HG03460 (cell line): ENCODE results near the gene RCBTB1.

Experiments used
- ATAC-seq: cut with Tn5 transposase; IDR thresholded peaks from one replicate; pipeline ENCODE4 v1.9.1; 2021; ENCODE audit not compliant: unreplicated experiment

Gene RCBTB1

GRCh38 chr13:49561062-49561410 is 24.3 kb downstream of the RCBTB1 start:
- ATAC-seq = no peak

DNA sequence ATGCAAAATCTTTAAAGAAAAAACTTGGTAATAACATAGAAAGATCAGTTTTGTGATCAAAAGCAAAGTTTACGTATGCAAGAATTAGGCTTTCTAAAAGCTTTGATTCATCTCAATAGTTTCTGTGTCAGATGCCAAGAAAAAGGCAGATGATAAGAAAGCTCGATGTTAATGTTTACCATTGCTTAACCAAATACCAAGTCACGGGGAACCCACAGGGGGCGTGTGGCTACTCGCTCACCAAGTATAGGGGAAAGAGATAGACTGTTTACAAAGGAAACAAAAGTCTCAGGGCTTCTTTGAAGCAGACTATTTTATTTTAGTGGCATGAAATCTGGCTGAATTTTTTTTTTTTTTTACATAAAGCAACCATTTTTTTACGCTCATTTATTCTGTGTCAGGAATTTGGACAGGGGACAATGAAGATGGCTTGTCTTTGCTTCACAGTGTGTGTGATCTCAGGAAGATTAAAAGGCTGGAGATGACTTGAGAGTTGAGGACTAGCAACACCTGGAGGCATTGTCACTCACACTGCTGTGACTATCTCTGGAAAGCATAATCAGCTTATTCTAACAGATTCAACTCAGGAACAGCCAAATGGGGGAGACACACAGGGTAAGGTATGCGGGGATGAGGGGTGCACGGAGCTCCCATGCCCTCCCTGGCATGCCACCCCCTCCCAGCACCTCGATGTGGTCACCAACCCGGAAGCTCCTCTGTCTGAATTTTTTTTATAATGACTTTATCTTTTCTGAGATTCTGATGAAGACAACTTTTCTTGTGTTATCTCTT is 24.9 kb downstream of the RCBTB1 start:
- ATAC-seq = peak; percentile 90

DNA sequence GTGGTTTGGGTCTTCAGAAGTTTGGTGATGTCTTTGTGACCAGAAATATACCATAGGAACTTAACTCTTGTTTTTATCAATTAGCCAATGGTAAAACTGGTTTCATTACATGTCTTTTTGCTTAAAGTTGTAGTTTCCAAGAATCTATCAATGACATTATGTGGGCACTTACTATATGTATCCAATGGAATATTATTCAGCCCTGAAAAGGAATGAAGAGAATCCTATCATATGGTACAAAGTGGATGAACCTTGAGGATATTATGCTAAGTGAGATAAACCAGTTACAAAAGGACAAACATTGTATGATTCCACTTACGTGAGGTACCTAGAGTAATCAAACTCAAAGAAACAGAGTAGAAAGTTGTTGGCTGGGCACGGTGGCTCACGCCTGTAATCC is 26.4 kb downstream of the RCBTB1 start:
- ATAC-seq = no peak

- no peak for ATAC-seq
These were observed 31.0 kb downstream of the RCBTB1 start for GRCh38 chr13:49554387-49554786.

- ATAC-seq = no peak
These were observed 31.5 kb downstream of the RCBTB1 start for GRCh38 chr13:49553888-49554287.

DNA sequence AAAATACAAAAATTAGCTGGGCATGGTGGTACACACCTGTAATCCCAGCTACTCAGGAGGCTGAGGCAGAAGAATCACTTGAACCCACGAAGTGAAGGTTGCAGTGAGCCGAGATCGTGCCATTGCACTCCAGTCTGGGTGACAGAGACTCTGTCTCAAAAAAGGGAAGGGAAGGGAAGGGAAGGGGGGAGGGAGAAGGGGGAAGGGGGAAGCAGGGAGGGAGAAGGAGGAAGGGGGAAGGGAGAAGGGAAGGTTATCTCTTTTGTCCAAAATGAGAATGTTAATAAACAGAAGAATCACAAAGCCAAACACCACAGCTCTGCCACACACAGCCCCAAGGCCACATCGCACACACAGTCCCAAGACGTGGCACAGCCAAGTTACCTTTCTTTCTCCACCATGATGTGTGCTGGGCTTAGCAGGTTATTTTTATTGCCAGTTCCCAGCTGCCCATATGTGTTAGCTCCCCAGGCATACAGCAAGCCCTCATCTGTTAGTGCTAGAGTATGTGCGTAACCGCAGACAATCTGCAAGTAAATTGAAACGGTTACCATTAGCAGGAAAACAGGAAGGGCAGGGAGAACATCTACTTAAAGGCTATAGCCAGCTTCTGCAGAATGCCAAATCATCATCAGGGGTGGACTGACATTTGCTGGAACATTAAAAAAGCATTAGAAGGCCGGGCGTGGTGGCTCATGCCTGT is 34.3 kb downstream of the RCBTB1 start:
- no peak for ATAC-seq

DNA sequence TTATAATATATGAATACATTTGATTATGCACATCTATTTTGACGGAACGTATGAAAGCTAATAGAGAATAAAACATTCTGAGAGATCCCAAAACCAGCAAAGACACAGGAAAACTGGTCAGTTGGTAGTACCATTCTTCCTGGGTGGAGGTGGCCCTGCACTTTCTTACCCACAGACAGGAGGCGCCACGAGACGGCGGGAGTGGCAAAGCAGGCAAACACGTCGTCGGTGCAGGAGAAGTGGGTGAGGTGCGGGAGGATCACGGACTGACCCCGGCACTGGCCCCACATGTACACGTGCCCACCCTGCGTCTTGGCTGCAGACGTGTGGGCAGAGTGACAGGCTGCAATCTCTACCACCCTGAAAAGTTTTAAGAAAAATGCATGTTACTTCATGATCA is 36.1 kb downstream of the RCBTB1 start:
- ATAC-seq = no peak

DNA sequence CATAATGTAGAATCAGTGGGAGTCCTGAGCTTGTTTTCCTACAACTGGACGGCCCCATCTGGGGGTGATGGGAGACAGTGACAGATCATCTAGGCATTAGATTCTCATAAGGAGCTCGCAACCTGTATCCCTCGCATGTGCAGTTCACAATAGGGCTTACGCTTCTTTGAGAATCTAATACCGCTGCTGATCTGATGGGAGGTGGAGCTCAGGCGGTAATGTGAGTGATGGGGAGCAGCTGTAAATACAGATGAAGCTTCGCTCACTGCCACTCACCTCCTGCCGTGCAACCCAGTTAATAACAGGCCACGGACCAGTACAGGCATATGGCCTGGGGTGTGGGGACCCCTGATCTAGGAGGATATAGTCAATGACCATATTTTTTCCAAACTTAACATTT is 38.8 kb downstream of the RCBTB1 start:
- no peak for ATAC-seq

GRCh38 chr13:49545661-49546060 is 39.7 kb downstream of the RCBTB1 start:
- ATAC-seq = no peak

GRCh38 chr13:49543656-49544055 is 41.7 kb downstream of the RCBTB1 start:
- ATAC-seq = no peak

GRCh38 chr13:49540552-49540951 is 44.8 kb downstream of the RCBTB1 start:
- no peak for ATAC-seq

DNA sequence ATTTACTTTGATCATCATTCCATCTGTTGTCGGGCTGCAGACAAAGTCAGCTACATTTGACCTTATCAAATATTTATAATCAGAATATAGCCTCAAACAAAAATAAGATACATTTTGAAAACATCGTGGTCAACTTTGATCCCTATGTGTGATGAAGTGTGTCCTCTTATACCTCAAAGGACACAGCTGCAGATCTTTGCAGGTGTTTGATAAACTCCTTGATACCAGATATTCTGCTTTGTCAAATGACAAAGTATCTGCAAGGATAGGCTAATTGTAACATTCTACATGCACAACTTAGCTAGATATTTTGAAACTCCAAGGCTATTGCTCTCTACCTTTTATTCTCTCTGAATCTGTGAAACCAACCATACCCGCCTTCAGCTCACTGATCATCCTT is 45.6 kb downstream of the RCBTB1 start:
- ATAC-seq = no peak

GRCh38 chr13:49539313-49539712 is 46.0 kb downstream of the RCBTB1 start:
- ATAC-seq = no peak

DNA sequence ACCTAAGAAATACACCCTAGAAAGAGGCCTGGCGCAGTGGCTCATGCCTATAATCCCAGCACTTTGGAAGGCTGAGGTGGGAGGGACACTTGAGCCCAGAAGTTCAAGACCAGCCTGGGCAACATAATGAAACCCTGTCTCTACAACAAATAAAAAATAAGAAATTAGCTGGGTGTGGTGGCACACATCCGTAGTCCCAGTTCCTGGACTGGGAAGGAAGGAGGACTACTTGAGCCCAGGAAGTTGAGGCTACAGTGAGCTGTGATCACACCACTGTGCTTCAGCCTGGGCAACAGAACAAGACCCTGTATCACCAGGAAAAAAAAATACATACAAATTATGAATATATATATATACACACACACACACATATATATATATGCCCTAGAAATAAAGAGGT is 47.0 kb downstream of the RCBTB1 start:
- no peak for ATAC-seq

GRCh38 chr13:49536144-49536873 is 49.0 kb downstream of the RCBTB1 start:
- peak; percentile 64 for ATAC-seq

DNA sequence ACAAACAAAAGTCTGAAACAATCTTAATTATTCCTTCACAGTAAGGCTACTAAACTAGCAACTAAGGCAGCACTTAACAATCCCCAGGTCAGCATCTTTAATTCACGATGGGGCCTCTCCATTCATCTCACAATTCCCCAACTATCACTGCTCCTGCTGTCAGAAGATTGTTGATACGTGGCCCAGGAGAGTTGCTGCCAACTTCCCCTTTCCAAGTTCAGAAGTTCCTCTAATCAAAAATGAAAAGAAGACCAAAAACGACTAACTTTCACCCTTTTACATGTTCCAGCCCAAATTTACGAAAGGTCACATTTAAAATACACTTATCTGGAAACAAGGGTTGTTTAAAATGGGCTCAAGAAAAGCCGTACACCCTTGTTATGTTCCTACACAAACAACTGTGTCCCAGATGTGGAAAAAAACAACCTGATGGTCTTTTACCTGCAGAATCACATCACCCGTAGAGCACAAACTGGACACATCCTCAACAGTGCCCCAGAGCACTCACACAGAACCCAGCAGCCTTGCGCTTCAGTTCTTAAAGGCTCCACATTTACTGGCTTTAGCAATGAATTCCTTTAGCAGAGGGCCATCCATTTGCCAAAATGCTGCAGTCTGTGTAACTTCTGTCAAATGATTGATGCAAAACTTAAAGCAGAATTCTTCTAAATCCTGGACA is 51.6 kb downstream of the RCBTB1 start:
- no peak for ATAC-seq

DNA sequence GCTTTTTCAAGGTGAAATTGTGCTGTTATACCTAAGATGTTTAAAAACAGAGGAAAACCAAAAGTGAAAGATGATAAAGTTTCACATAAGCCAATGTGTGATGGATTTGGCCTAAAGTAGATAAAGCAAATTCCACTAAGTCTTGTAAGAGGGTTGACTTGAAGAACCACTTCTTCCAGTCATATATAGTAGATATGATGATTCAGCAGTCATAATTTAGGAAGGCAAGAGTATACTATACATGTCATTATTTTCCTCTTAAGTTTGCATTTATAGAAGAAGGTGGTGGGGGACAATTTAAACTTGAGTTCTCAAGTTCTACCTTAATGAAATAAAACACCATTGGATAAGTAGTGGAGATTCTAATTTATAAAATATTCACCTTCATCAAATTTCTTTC is 52.3 kb downstream of the RCBTB1 start:
- no peak for ATAC-seq

- no peak for ATAC-seq
These were observed 52.8 kb downstream of the RCBTB1 start for GRCh38 chr13:49532593-49532992.

DNA sequence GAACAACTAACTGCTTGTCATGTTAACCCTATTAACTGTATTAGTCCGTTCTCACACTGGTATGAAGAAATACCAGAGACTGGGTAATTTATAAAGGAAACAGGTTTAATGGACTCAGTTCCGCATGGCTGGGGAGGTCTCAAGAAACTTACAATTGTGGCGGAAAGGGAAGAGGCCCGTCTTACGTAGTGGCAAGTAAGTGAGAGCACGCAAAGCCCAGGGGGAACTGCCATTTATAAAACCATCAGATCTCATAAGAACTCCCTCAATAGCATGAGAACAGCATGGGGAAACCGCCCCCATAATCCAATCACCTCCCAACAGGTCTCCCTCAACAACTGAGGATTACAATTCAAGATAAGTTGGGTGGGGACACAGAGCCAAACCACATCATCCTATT is 54.9 kb downstream of the RCBTB1 start:
- ATAC-seq = no peak

GRCh38 chr13:49528161-49528560 is 57.2 kb downstream of the RCBTB1 start:
- no peak for ATAC-seq

- no peak for ATAC-seq
These were observed 58.2 kb downstream of the RCBTB1 start for GRCh38 chr13:49527123-49527522.
